ENCODE measurements around the gene MEIS2.

Gene MEIS2

DNA sequence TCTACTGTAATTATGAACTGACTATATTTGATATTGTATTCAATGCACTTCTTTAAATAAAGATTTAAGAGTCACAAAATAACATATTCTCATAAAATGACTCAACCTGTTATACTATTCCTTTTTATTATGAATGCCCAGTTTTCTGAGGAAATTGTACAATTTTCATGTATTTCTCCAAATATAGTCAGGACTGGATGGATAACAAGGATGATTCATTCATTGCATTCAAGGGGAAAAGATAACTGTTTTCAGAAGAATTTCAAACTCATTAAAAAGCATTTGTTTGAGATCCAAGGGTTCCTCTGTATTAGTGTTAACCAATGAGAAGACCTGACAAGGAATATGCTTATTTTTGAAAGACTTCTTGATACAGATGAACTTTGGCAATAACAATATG, 163.7 kb downstream of the MEIS2 start:
- DNase-seq (ENCODE audit: low spot score), result no peak

DNA sequence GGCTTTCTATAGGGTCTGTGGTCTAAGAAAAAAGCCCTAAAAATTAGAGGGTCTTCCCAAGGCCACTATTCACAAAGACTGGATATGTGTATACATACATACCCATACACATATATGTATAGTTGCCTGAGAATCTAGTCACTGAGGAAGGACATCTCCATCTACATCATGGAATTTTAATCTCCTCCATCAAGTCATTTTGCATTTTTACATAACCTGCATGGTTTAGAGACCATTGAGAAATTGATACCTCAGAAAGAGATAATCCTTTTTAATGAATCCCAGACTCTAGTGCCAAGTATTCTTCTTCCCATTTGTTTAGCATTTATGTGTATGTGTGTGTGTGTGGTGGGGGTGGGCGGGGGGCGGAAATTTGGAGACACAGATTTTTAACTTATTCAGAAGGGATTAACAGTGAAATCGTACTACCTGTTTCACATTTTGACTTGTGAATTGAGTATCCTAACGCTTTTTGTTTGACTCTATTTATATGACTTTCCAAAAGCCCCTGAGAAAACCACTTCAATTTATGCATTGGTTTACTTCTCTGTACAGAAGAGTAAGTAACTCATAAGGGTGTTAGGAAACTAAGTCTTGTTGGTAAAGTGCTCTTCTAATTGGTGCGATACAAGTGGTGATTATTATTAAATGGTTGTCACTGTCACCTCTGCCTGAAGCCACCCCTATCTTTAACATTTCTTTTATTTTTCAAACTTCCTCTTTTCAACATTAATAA, 166.9 kb downstream of the MEIS2 start:
- DNase-seq (ENCODE audit: low spot score), result no peak

DNA sequence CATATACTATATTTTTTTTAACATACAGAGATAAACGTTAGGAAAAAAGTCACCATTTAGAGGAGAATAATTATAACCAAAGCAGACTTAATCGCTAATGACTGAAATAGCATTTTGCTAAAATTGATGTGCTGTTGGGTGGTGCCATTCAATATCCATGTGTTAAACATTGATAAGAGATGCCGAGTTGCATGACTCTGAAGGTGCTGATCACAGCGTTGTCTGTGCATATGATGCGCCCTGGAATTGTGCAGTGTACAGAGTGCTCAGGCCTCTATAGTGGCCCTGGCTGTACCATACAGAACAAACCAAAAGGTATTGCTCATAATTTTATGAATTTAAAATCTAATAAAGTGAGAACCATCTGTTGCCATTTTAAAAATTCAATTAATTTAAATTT, 168.3 kb downstream of the MEIS2 start:
- DNase-seq (ENCODE audit: low spot score), result no peak

DNA sequence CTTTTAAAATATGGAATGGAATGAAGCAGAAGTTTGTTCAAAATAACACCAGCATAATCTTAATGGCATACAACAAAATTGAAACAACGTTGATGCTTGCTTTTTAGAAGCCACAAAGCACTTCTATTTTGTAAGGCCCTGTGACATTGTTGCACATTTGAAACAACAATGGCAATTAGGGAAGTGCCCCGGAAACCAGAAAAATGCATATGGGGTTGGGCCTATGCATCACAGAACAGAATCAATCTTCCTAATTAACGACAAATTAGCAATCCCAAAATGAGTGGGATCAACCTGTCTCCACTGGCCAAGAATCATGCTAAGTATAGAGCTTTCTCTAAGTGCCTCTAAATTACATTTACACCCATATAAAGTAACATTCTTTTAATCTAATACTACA, 168.9 kb downstream of the MEIS2 start:
- DNase-seq (ENCODE audit: low spot score), result no peak

DNA sequence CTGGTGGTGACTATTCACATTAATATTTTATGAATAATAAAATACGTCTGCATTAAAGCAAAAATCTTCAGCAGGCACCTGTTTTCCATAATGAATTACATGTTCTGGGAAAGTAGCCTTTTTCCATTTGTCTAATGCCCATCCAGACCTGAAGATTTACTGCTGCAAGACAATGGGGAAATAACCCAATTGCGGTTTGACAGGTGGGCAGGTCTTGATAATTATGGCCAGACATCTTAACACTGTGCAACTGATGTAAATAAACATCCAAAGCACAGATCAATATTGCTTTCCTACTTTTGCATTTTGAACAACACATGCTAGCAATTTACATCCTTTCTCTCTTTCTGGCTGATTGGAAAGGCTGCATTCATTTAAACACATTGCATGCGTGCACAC, 173.9 kb downstream of the MEIS2 start:
- DNase-seq (ENCODE audit: low spot score), result no peak

DNA sequence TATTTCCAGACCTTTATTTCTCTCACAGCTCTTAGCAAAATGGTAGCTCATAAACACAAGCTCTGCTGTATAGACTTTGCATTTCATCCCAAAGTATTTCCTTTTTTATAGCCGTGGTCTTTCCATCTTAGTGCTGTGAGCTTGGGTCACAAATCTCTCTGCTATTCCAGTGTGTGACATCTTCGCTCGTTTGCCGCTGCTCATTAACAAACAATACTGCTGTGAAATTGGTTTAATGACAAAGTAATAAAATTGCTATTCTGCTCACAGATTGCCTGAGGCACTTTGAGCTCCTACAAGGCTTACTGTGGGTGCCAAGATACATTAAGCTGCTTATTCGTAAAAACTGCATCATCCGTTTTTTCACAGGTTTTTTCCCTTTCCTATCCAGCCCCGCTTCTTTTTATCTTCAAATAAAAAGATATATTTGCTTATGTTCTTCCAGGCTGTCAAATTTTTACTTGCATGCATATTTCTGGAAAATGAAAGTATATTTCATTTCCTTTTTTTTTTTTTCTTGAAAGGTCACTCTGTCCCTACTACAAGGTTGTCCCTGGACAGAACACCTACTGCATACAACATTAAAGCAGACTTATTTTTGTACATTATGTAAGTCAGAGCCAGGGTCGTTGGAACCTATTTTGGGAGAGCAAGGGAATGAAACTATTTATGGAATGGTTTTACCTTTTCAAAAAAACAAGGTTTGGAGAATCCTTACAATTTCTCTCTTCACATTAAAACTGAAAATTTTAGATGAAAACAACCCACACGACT, 174.5 kb downstream of the MEIS2 start:
- no peak for DNase-seq (ENCODE audit: low spot score)

DNA sequence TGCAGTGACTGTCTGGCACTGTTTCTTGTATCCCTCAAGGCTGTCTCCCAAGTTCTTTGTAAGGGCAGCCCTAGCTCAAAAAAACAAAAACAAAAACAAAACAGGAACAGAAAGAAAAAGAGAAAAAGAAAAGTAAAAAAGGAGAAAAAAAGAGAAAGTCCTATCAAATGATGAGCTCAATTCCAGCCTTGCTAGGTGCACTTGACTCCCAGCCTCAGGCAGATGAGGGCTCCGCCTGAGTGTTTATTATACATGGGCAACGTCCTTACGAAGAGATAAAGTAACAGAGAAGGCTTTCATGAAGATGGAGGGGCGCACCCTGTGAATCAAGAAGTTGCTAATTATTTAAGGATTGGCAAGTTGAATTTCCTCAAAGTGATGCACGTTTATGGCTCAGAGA, 175.3 kb downstream of the MEIS2 start:
- no peak for DNase-seq (ENCODE audit: low spot score)

DNA sequence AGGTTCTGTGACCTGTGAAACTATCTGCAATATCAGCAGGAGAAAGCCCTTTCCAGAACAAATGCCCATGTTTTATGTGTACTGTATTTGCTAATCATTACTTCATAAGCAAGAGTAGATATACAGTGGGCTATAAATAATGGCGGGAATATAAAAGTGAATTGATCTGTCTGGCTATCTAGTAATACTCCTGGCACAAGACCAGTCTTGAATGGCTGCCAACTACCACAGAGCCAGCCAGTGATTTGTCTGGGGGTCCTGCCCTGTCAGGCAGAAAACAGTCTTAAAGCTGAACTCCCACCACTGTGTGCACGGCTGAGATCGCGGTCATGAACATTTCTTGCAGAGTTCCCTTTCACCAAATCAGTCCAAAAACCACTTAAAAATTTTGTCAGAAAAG, 176.3 kb downstream of the MEIS2 start:
- no peak for DNase-seq (ENCODE audit: low spot score)

DNA sequence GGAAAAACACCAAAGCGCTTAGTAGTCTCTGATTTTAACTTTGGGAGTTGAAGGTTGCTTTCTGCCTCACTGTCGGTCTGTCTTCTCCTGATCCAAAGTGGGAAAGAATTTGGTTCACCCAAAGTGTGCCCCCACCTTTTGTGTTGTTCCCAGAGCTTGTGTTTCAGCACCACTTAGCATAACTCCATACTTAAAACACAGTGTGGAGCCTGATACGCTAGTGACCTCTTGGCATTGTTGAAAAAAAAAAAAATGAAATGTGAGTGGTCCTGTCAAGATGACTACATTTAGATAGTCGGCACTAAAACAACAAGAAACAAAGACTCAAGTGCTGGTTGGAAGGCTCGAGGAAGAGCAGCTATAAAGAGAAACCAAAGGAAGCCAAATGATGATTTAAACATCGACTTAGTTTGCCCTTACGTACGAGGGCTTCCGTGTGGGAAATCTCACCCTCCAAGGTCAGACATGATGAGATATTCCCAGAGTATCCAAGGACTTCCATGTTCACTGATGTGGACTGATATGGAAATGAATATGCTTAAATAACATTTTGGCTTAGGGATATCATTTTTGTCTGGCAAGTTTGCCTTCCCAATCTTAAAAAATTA, 178.8 kb downstream of the MEIS2 start:
- DNase-seq (ENCODE audit: low spot score), result no peak

DNA sequence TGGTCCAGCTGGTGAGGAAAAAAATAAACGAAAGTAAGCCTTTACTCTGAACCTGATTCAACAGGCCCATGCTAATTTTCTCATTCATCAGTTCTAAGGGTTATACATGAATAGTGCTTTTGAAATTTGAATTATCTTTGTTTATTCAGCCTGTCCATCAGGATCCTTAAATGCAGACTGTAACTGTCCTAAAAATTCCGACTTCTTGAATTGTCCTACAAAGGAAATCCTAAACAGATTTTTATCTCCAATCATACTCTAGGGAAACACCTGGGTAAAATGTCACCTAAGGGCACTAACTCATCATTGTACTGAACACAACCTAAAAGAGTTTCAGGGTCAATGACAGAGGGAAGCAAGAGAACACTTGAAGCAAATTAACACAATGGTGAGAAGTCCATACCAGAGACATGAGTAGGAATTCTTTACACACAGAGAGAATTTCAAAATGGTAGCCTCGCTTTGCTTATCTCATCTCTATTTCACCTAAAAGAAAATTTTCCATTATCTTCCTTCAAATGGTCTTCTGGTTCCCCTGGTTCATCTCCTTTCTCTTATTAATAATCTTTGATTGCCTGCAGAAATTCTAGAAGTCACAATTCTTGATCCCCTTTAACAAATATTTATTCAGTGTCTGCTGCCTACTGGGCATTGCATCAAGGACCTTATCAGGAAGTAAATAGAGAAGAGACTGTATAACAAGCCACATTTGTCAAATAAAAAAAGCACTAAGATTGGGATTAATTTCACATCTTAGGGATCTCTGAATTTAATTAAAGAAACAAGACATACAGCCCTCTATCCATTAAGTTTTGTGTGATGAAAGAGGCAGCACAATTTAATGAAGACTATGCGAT, 182.7 kb downstream of the MEIS2 start:
- no peak for DNase-seq (ENCODE audit: low spot score)

DNA sequence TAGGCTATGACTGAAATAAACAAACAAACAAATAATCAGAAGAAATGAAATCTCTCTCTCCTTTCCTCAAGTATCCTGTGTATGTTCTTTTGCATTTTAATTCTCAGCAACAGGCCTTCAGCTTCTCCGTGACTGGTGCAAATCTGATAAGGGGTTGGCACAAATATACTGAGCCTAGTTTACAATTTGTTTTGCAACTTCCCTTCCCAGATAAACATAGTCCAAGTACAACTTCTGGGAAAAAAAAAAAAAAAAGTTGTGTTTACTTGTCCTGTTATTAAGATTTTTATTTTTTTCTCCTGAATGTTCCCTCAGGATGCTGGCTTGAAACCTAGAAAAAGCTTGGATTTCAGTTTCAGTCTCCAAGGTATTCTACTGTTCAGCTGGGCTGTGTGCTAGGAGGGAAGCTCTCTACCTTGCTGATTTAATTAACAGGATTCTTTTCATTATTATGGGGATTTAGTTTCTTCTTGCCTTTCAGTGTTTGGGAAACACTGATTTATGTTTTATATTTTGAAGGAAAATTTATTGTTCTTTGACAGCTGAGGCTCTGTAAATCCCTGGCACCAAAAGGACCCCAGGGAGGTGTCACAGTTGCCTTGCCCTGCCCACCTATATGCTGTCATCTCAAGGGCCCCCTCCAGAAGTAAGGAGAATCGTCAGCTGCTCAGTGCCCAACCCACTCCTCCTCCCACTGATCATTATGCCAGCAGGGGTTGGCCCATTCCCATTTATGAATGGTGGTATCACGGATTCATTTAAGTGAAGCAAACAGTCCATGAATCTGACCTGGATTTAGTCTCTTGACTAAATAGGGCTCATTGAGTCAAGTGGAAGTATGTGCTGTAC, 185.2 kb downstream of the MEIS2 start:
- no peak for DNase-seq (ENCODE audit: low spot score)

DNA sequence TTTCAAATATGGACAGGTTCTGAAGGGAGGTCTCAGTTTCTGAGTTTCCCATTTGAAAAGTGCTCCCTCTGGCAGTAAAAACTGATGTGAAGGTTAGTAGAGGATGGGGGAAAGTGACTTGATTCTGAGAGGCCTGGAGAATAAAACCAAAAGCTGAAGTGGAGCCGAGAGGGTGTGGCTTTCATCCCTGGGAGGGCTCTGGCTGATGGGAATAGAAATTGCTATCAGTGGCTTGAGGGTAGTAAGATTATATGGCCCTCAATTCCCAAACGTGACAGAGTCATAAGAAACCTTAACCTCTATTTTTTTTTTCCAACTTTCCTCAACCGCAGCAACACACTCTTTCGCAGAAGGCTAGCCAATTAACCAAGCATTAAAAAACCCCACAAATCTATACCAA, 185.9 kb downstream of the MEIS2 start:
- DNase-seq (ENCODE audit: low spot score), result no peak

DNA sequence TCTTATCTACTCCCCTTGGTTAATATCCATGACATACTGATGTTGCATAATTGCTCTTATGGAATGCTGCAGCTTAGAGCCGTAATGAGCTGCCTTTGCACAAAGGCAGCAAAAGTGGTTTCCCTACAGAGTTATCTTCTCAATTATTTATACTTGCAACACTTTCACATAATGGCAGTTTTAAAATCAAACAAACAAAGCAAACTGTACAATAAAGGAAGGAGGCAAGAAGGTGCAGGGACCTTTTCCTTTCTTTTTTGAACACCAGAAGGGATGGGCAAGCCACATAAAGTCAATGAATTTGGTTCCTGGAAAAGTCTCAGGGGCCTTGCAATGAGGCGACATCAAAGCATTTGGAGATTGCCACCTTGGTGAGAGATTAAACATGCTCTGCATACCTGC, 188.0 kb downstream of the MEIS2 start:
- DNase-seq (ENCODE audit: low spot score), result no peak

DNA sequence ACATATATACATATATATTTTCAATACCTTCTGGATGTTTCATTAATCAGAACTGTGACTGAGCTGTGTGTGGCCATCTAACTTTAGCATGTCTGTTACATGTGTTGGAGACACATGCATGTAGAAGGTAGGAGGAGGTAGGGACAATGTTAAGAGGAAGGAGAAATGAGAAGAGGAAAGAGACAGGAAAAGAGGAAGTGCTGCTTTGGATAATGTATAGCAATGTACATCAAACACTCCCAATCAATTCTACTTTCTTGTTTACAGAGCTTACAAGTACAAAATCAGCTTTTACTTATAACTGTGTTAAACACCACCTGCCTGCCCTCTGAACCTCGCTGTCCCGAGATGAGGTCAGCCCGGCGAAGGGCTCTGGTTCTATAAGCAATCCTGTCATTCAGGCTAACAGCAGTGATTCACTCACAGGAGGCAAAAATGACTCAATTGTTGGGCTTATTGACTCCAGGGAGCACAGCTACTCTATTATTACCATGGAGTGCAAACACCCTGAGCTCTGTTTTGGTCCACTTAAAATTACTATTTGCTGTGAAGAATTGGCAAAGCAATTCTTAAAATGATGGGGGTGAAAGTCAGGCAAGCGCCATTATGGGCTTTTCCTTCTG, 188.9 kb downstream of the MEIS2 start:
- no peak for DNase-seq (ENCODE audit: low spot score)

DNA sequence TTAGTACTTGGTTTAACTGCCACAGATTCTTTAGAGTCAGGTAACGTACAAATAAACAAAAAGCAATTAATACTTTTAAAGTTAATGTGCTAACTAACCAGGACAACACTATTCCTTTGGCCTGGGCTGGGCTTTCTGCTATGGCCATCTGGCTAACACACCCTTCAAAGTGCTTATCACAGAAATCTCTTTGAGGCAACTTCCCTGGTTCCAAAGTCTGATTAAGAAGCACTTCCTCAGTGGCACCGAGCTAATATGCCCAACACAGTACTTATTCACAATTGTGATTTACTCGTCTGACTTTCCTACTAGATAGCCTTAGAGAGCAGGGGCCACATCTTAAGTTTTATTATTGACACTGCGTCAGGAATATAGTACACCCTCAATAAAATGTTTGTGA, 191.4 kb downstream of the MEIS2 start:
- DNase-seq (ENCODE audit: low spot score), result no peak

DNA sequence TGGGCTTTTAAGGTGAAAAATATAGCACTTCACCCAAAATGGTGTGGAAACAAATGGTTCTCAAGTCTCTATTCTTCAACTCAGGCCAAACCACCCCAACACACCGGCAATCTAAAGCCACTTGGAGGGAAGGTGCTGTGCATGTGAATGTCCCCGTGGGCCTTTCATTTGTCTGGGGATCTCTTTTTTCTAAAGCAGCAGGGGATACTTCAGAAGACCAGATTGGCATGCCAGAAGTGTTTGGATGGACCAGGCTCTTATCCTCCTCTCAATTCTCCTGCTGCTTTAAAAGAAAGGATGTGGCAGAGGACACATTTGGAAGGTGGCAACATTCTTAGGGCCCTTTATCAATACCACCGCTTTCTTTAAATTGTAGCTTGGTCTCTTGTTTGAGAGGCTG, 193.1 kb downstream of the MEIS2 start:
- no peak for DNase-seq (ENCODE audit: low spot score)

DNA sequence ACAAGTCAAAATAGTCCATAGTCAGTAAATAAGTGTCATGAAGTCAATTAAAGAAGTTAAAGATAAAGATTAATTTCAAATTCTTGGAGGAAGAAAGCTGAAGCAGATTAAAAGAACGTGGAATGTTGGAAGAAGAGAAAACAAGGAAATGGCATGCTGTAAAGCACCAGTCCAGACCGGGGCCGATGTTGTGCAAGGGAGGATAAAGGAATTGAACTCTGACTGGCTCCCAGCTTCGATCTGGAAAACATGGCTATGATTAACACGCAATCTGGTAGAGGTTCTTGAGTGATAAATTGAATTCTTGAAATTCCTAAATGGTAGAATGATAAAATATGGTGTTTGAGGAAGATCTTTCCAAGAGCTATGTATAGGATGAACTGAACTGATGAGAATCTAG, 194.4 kb downstream of the MEIS2 start:
- no peak for DNase-seq (ENCODE audit: low spot score)

DNA sequence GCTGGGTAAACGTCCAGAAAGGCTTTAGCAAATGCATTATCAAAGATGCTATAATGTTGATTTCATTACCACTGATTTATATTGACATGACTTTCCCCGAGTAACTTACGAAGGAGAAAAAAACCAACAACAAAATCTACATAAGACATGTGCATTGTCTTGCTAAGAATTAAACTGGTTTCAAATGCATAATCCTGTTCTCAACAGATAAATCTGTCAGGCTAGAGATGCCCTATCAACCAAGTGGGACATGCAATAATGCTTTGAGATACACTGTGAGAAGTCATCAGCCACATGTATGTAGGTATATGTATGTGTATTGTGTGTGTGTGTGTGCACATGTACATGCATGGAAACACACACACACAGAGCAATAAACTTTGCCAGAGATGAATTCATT, 195.6 kb downstream of the MEIS2 start:
- no peak for DNase-seq (ENCODE audit: low spot score)

DNA sequence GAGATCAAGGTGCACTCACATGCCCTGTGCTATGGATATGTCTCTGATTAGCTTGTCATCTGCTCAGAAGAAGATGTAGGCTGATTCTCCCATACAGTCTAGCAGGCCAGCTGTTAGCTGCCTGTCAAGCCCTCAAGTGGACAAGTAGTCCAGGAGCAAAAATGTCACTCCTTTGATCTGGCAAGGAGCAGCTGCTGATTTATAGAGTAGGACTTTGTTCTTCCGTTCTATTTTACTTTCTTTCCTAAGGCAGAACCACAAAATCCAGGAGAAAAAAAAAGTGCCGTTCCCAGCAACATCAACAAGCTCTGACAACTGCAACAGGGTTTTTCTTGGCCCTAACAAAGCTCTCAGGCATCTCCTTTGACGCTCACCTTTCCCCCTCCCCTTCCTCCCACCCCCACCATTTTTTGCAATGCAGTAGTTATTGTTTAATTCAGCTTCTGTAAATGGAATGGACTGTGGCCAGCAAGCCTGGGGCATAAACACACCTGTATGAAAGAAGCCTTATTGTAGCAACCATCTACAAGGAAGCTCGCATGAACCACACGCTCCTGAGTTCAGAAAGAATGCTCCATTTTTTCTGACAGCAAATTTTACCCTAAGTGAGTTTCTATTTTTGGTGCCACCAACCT, 196.3 kb downstream of the MEIS2 start:
- DNase-seq (ENCODE audit: low spot score), result no peak

DNA sequence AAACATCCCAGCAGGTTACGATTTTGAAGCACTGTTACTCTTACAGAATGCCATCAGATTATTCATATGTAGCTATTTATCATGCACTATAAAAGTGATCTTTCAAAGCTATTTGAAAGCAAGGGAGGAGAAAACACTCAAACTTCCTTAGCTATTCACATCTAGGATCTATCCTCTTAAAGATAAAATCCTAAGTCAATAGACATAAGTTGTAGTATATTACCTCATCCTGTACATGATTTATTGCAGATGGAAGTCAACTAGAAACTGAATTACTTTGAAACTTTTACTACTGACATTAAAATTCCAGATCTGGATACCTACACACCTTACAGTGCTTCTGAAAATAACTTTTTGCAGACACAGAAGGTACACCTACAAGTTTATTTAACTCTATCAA, 197.2 kb downstream of the MEIS2 start:
- no peak for DNase-seq (ENCODE audit: low spot score)

DNA sequence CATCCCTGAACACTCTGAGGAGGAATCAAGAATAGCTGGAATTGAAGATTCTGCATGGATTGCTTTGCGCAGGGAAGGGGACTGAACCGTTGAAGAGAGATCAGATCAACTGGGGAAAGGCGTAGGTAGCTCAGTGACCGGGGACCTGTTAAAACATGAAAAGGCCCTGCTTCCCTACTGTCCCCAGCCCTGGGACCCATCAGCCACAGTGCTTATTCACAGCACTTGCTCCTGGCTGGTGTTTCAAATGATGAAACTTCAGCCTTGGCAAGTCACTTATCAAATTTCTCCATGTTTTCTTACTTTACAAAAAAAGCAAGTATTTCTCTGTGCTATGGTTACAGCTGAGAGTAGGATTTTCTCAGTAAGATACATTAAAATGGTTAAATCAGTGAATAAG, 199.3 kb downstream of the MEIS2 start:
- DNase-seq (ENCODE audit: low spot score), result no peak

Measured in D341Med (cell line).